HepG2 (cell line): Measurements from ENCODE around the gene BRCA1. TPM values are rescaled to one million over a fixed set of nuclear protein-coding genes. Genes with fewer than 3 reads are reported as not detected.

Experiments used
- ASH2L ChIP-seq: fragments of 300-600, 200-600 bp; sonication (generic); IDR thresholded peaks from 2 replicates; pipeline ENCODE4 v1.7.0; 2017; ENCODE audit warnings: low read depth, mild to moderate bottlenecking, moderate library complexity, mixed read lengths, low read length; ENCODE audit not compliant: insufficient read length
- BORCS8-MEF2B ChIP-seq: sonication (generic); formaldehyde crosslinking; IDR thresholded peaks from 2 replicates; pipeline ENCODE4 v1.8.0; 2022; ENCODE audit warnings: mild to moderate bottlenecking, missing genetic modification reagents
- CEBPG ChIP-seq: IDR thresholded peaks from 2 replicates; pipeline ENCODE4 v1.6.1; 2016
- GATAD2A ChIP-seq: IDR thresholded peaks from 2 replicates; pipeline ENCODE4 v1.6.1; 2016
- MEIS1 ChIP-seq: sonication (generic); formaldehyde crosslinking; IDR thresholded peaks from 2 replicates; pipeline ENCODE4 v1.9.0; 2021; ENCODE audit warnings: mild to moderate bottlenecking, missing genetic modification reagents, moderate library complexity, borderline replicate concordance
- NR2F6 ChIP-seq, 2 experiments: IDR thresholded peaks; 2 replicates each; pipeline ENCODE4 v1.6.1; 2016; ENCODE audit warnings: antibody characterized with exemption in 1 of 2, mild to moderate bottlenecking in 1 of 2
- ONECUT2 ChIP-seq: sonication (generic); formaldehyde crosslinking; IDR thresholded peaks from 2 replicates; pipeline ENCODE4 v1.4.0; 2020; ENCODE audit warnings: missing genetic modification reagents
- ZNF329 ChIP-seq: sonication (generic); formaldehyde crosslinking; IDR thresholded peaks from 2 replicates; pipeline ENCODE4 v1.9.0; 2021; ENCODE audit warnings: low read depth, mild to moderate bottlenecking, missing genetic modification reagents
- ZNF451 ChIP-seq: sonication (generic); formaldehyde crosslinking; IDR thresholded peaks from 2 replicates; pipeline ENCODE4 v1.5.0; 2020; ENCODE audit warnings: mild to moderate bottlenecking, missing genetic modification reagents
- ZNF646 ChIP-seq: sonication (generic); formaldehyde crosslinking; IDR thresholded peaks from 2 replicates; pipeline ENCODE4 v1.9.0; 2021; ENCODE audit warnings: mild to moderate bottlenecking, missing genetic modification reagents
- ZNF839 ChIP-seq: sonication (generic); formaldehyde crosslinking; IDR thresholded peaks from 2 replicates; pipeline ENCODE4 v1.4.0; 2020; ENCODE audit warnings: missing genetic modification reagents, mild to moderate bottlenecking, borderline replicate concordance
- polyA plus RNA-seq, 8 experiments: library from polyadenylated mRNA; depleted of rRNA in 3 of 8; stranded (reverse) in 7 of 8; unstranded in 1 of 8; fragments of >200 nt; fragmentation: Illumina TruSeq in 4 of 8; extraction: Trizol in 4 of 8; gene quantifications; 2 replicates each; pipeline versions ENCODE4 v1.2.1 to v1.2.3, GENCODE V29; 2011 to 2016; ENCODE audit warnings: low read depth in 4 of 8, missing spikeins in 1 of 8, mixed read lengths in 1 of 8; ENCODE audit not compliant: insufficient read depth in 1 of 8
- total RNA-seq, 5 experiments: library from RNA; depleted of rRNA; stranded (reverse); fragments of >200 nt; fragmentation: Illumina TruSeq; extraction: Trizol; gene quantifications; 2 replicates each; pipeline ENCODE4 v1.2.3, GENCODE V29; 2016; ENCODE audit warnings: low read depth in 1 of 5
- TF ChIP-seq, protein P1 (sequence below): sonication (generic); formaldehyde crosslinking; IDR thresholded peaks from 2 replicates; pipeline ENCODE4 v1.4.0; 2020; ENCODE audit warnings: missing genetic modification reagents, mild to moderate bottlenecking, borderline replicate concordance
- TF ChIP-seq, protein P2 (sequence below): sonication (generic); formaldehyde crosslinking; IDR thresholded peaks from 2 replicates; pipeline ENCODE4 v1.8.1; 2022; ENCODE audit warnings: mild to moderate bottlenecking, missing genetic modification reagents
- TF ChIP-seq, protein P3 (sequence below): sonication (generic); formaldehyde crosslinking; IDR thresholded peaks from 2 replicates; pipeline ENCODE4 v1.9.0; 2021; ENCODE audit warnings: missing genetic modification reagents, borderline replicate concordance

BRCA1 gene
- total and polyA plus RNA-seq, 2 of the 13 experiments (the other 11 are each of a cell fraction or from before 2014, with no cell fraction given), result 13.3 to 37.5 TPM

DNA sequence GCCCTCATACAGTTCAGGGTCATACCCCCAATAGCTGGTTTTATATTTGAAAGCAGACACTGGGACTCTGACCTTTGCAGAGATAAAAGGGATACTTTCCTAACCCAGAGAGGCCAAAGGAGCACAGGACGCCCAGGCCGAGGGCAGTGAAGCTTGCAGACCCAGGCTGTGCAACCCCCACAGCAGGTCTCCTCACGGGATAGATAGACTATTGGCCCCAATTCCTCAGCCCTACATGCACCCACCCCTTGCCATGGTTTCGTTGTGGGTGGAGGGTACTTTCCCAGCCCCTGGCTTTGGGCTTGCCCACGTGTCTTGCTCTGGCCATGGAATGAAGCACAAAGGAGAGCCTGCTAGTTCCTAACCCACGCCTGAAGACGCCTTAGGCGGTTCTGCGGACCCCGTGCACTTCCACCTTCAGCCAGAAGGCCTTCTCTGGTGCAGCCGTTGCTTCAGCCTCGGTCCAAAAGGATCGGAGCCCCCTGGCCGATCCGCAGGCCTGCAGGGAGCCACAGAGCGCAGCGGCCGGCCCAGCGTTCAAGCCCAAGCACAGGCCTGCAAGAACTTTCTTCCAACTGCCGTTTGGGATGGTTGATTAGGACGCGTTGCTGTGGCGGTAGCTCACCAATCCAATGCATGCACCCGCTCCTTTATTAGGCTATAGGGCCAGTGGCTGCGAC, 9.8 kb upstream of the BRCA1 start (continued):
- TF ChIP-seq, protein P1, sequence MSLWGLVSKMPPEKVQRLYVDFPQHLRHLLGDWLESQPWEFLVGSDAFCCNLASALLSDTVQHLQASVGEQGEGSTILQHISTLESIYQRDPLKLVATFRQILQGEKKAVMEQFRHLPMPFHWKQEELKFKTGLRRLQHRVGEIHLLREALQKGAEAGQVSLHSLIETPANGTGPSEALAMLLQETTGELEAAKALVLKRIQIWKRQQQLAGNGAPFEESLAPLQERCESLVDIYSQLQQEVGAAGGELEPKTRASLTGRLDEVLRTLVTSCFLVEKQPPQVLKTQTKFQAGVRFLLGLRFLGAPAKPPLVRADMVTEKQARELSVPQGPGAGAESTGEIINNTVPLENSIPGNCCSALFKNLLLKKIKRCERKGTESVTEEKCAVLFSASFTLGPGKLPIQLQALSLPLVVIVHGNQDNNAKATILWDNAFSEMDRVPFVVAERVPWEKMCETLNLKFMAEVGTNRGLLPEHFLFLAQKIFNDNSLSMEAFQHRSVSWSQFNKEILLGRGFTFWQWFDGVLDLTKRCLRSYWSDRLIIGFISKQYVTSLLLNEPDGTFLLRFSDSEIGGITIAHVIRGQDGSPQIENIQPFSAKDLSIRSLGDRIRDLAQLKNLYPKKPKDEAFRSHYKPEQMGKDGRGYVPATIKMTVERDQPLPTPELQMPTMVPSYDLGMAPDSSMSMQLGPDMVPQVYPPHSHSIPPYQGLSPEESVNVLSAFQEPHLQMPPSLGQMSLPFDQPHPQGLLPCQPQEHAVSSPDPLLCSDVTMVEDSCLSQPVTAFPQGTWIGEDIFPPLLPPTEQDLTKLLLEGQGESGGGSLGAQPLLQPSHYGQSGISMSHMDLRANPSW (CRISPR knock-in tag), result peak; percentile 69; the same call in 1 of the 2 replicates
- TF ChIP-seq ZNF646 (CRISPR knock-in tag) (no peak), NR2F6 (IDR thresholded peaks at IDR 0.05) (peak; percentile 97), NR2F6 (CRISPR knock-in tag; IDR thresholded peaks at IDR 0.05) (peak; percentile 96), GATAD2A (peak; percentile 80), MEIS1 (CRISPR knock-in tag) (no peak), ASH2L (no peak), ZNF329 (CRISPR knock-in tag) (no peak), BORCS8-MEF2B (peak; percentile 61), ONECUT2 (no peak), CEBPG (peak; percentile 51; the same call in 1 of the 2 replicates), ZNF839 (no peak), ZNF451 (peak; percentile 20; the same call in 1 of the 2 replicates)
- TF ChIP-seq, protein P2, sequence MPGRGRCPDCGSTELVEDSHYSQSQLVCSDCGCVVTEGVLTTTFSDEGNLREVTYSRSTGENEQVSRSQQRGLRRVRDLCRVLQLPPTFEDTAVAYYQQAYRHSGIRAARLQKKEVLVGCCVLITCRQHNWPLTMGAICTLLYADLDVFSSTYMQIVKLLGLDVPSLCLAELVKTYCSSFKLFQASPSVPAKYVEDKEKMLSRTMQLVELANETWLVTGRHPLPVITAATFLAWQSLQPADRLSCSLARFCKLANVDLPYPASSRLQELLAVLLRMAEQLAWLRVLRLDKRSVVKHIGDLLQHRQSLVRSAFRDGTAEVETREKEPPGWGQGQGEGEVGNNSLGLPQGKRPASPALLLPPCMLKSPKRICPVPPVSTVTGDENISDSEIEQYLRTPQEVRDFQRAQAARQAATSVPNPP (CRISPR knock-in tag), result no peak
- TF ChIP-seq, protein P3, sequence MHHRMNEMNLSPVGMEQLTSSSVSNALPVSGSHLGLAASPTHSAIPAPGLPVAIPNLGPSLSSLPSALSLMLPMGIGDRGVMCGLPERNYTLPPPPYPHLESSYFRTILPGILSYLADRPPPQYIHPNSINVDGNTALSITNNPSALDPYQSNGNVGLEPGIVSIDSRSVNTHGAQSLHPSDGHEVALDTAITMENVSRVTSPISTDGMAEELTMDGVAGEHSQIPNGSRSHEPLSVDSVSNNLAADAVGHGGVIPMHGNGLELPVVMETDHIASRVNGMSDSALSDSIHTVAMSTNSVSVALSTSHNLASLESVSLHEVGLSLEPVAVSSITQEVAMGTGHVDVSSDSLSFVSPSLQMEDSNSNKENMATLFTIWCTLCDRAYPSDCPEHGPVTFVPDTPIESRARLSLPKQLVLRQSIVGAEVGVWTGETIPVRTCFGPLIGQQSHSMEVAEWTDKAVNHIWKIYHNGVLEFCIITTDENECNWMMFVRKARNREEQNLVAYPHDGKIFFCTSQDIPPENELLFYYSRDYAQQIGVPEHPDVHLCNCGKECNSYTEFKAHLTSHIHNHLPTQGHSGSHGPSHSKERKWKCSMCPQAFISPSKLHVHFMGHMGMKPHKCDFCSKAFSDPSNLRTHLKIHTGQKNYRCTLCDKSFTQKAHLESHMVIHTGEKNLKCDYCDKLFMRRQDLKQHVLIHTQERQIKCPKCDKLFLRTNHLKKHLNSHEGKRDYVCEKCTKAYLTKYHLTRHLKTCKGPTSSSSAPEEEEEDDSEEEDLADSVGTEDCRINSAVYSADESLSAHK (CRISPR knock-in tag), result no peak
